Epithelial cell of proximal tubule (primary cell): ENCODE results near the gene GTF2IRD1. TPM values are rescaled to one million over a fixed set of nuclear protein-coding genes. Genes with fewer than 3 reads are reported as not detected.

Source experiments
- total RNA-seq: library from RNA; depleted of rRNA; stranded (reverse); fragments of >200 nt; gene quantifications from 2 replicates; pipeline ENCODE4 v1.2.3, GENCODE V29; 2015

Gene GTF2IRD1
- total RNA-seq, 1 donor from 2014 or later, result 23.8 TPM

Other genes starting within 250 kb of the GTF2IRD1 start
- gene LAT2, start 243.9 kb upstream of the GTF2IRD1 start, total RNA-seq, result 1.4 and 2.7 TPM in 2 replicates
- gene RFC2, start 199.5 kb upstream of the GTF2IRD1 start, total RNA-seq, result 49.6 and 85.6 TPM in 2 replicates
- 20.5 and 34.3 TPM in 2 replicates for gene CLIP2, start 164.5 kb upstream of the GTF2IRD1 start, total RNA-seq
- 84.1 and 101 TPM in 2 replicates for gene GTF2I, start 203.8 kb downstream of the GTF2IRD1 start, total RNA-seq